IMR-90 (cell line): ENCODE measurements around the gene IRF6. TPM values are rescaled to one million over a fixed set of nuclear protein-coding genes. Genes with fewer than 3 reads are reported as not detected.
"Not testable (repeated sequence)": the region's sequence is repeated elsewhere in the genome, so short reads cannot be mapped to it uniquely, and the experiment has no call there.

Experiments
- ATAC-seq: fragments of 200-7000 bp; cut with Tn5 transposase; 2 replicates; pipeline ENCODE4 v1.9.1; 2020; ENCODE audit warnings: low read depth, mild to moderate bottlenecking, moderate library complexity
- BruUV-seq: library from RNA; stranded (reverse); fragments of 400-500 nt; replicated peaks from 2 replicates; lab custom pipeline; 2021; lab: Mats Ljungman, UMichigan
- CTCF ChIA-PET: fragments of 300-600 bp; formaldehyde crosslinking; extraction: SDS; loops from one replicate; lab custom pipeline; 2021; ENCODE audit warnings: antibody characterized with exemption; lab: Yijun Ruan, JAX
- POLR2A ChIA-PET: fragments of 300-600 bp; sonication (Branson Sonifier 250); formaldehyde crosslinking; loops from one replicate; lab custom pipeline; 2022; ENCODE audit warnings: antibody characterized with exemption; ENCODE audit not compliant: unreplicated experiment; lab: Charles Lee
- DNase-seq: peaks from one replicate; pipeline ENCODE4 v3.0.0; 2013
- H2AFZ ChIP-seq: replicated peaks from 2 replicates; pipeline ENCODE3; 2013; ENCODE audit warnings: low read length, mild to moderate bottlenecking; ENCODE audit not compliant: poor library complexity
- H2AK5ac ChIP-seq: 2 replicates; pipeline ENCODE4 v1.6.1; 2013; ENCODE audit warnings: low read depth, low read length, inconsistent platforms
- H2AK9ac ChIP-seq: replicated peaks from 2 replicates; pipeline ENCODE3; 2013; ENCODE audit warnings: mild to moderate bottlenecking, low read depth, low read length, moderate library complexity; ENCODE audit not compliant: poor library complexity
- H2BK120ac ChIP-seq: 2 replicates; pipeline ENCODE4 v1.6.1; 2013; ENCODE audit warnings: low read depth, low read length, inconsistent platforms
- H2BK15ac ChIP-seq: 3 replicates; pipeline ENCODE4 v1.6.1; 2013; ENCODE audit warnings: low read depth, low read length, inconsistent platforms
- H2BK20ac ChIP-seq: 2 replicates; pipeline ENCODE4 v1.6.1; 2013; ENCODE audit warnings: low read depth, mild to moderate bottlenecking, inconsistent platforms, low read length, moderate library complexity
- H2BK5ac ChIP-seq: 2 replicates; pipeline ENCODE4 v1.6.1; 2013; ENCODE audit warnings: mild to moderate bottlenecking, low read depth, low read length, inconsistent platforms; ENCODE audit not compliant: poor library complexity, severe bottlenecking
- H3K14ac ChIP-seq: replicated peaks from 2 replicates; pipeline ENCODE4 v1.6.1; 2013; ENCODE audit warnings: low read depth, low read length, inconsistent platforms
- H3K18ac ChIP-seq: 2 replicates; pipeline ENCODE4 v1.6.1; 2013; ENCODE audit warnings: low read depth, low read length, control low read depth
- H3K23ac ChIP-seq: 2 replicates; pipeline ENCODE4 v1.6.1; 2013; ENCODE audit warnings: low read depth, low read length, inconsistent platforms
- H3K27ac ChIP-seq: 2 replicates; pipeline ENCODE4 v1.5.1; 2013; ENCODE audit warnings: mild to moderate bottlenecking, control low read depth, low read length; ENCODE audit not compliant: insufficient read depth
- H3K27me3 ChIP-seq: 2 replicates; pipeline ENCODE4 v1.6.1; 2013; ENCODE audit warnings: low read length; ENCODE audit not compliant: control insufficient read depth, insufficient read depth
- H3K36me3 ChIP-seq: 2 replicates; pipeline ENCODE4 v1.6.1; 2013; ENCODE audit warnings: low read length, mixed read lengths; ENCODE audit not compliant: control insufficient read depth, insufficient read depth
- H3K4ac ChIP-seq: 2 replicates; pipeline ENCODE4 v1.6.1; 2013; ENCODE audit warnings: low read depth, low read length, inconsistent platforms
- H3K4me1 ChIP-seq: 2 replicates; pipeline ENCODE4 v1.6.1; 2013; ENCODE audit warnings: low read length, mixed read lengths; ENCODE audit not compliant: control insufficient read depth, insufficient read depth
- H3K4me2 ChIP-seq: 2 replicates; pipeline ENCODE4 v1.6.1; 2013; ENCODE audit warnings: low read depth, mild to moderate bottlenecking, control low read depth, low read length, moderate library complexity
- H3K4me3 ChIP-seq: 2 replicates; pipeline ENCODE4 v1.5.1; 2013; ENCODE audit warnings: low read depth, mild to moderate bottlenecking, control low read depth, low read length, moderate library complexity; ENCODE audit not compliant: insufficient read depth
- H3K56ac ChIP-seq: 2 replicates; pipeline ENCODE4 v1.6.1; 2013; ENCODE audit warnings: low read length, inconsistent platforms; ENCODE audit not compliant: insufficient read depth; ENCODE audit errors: extremely low read depth
- H3K79me1 ChIP-seq, 2 experiments: 2 replicates each; pipeline ENCODE4 v1.6.1; 2013; ENCODE audit warnings: low read length in 2 of 2, inconsistent platforms in 1 of 2, low read depth in 1 of 2
- H3K9ac ChIP-seq: 2 replicates; pipeline ENCODE4 v1.6.1; 2013; ENCODE audit warnings: low read depth, low read length, control low read depth
- H3K9me1 ChIP-seq: 2 replicates; pipeline ENCODE4 v1.6.1; 2013; ENCODE audit warnings: low read length, inconsistent platforms; ENCODE audit not compliant: insufficient read depth
- H3K9me3 ChIP-seq: 2 replicates; pipeline ENCODE4 v1.6.1; 2013; ENCODE audit warnings: low read length; ENCODE audit not compliant: control insufficient read depth, insufficient read depth
- H4K20me1 ChIP-seq: 2 replicates; pipeline ENCODE4 v1.6.1; 2013; ENCODE audit warnings: low read length, inconsistent platforms; ENCODE audit not compliant: insufficient read depth
- H4K5ac ChIP-seq: 2 replicates; pipeline ENCODE4 v1.6.1; 2013; ENCODE audit warnings: mild to moderate bottlenecking, low read depth, low read length, control low read depth
- H4K8ac ChIP-seq, 2 experiments: 2 replicates each; pipeline ENCODE4 v1.6.1; 2013; ENCODE audit warnings: low read depth in 2 of 2, low read length in 2 of 2, control low read depth in 1 of 2, inconsistent platforms in 1 of 2
- H4K91ac ChIP-seq: 2 replicates; pipeline ENCODE4 v1.6.1; 2013; ENCODE audit warnings: low read depth, low read length, inconsistent platforms; ENCODE audit not compliant: insufficient read depth
- WGBS, 2 experiments: methylation state at CpG; one replicate each; pipeline versions ENCODE4 v1.1.5 to v1.1.7; 2013; ENCODE audit warnings: missing lambda C conversion rate in 2 of 2; ENCODE audit not compliant: insufficient read length in 1 of 2; ENCODE audit errors: extremely low coverage in 2 of 2; 5-methylcytosine and 5-hydroxymethylcytosine counted together
- dilution Hi-C: fragments of 300-500 bp; cut with HindIII; formaldehyde crosslinking; loops from one replicate; pipeline ENCODE4 v1.14.3; 2018; ENCODE audit warnings: low sequenced_read_pairs; ENCODE audit not compliant: unreplicated experiment
- in situ Hi-C: fragments of 300-500 bp; cut with MboI; formaldehyde crosslinking; loops from 3 replicates; pipeline ENCODE4 v1.14.3; 2019; ENCODE audit warnings: low sequenced_read_pairs, inconsistent platforms, mixed read lengths
- intact Hi-C: fragments of 100-400 bp; cut with micrococcal nuclease; formaldehyde crosslinking; loops from 2 replicates; pipeline ENCODE4 v1.10.0; 2022
- polyA plus RNA-seq, 3 experiments: library from polyadenylated mRNA; depleted of rRNA; stranded (reverse); fragments of >200 nt; gene quantifications; 2 replicates each; pipeline ENCODE4 v1.2.3, GENCODE V29; 2012; ENCODE audit warnings: low replicate concordance in 1 of 3
- total RNA-seq: library from RNA; depleted of rRNA; stranded (reverse); fragments of >200 nt; gene quantifications from 2 replicates; pipeline ENCODE4 v1.2.3, GENCODE V29; 2012

IRF6 gene
- total and polyA plus RNA-seq, 2 of the 4 experiments (the other 2 are of a cell fraction) = 1.2 to 2.9 TPM

DNA sequence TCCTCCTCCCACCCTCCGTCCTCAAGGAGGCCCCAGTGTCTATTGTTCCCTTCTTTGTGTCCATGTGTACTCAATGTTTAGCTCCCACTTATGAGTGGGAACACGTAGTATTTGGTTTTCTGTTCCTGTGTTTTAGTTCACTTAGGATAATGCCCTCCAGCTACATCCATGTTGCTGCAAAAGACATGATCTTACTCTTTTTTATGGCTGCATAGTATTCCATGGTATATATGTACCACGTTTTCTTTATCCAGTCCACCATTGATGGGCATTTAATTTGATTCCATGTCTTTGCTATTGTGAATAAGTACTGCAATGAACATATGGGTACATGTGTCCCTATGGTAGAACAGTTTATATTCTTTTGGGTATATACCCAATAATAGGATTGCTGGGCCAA, 12.2 kb downstream of the IRF6 start:
- H4K20me1 ChIP-seq, H2BK15ac ChIP-seq, H2AK9ac ChIP-seq, H3K9me3 ChIP-seq, H3K4ac ChIP-seq, H3K27me3 ChIP-seq, H3K18ac ChIP-seq, H2AK5ac ChIP-seq, ATAC-seq, H3K36me3 ChIP-seq, POLR2A ChIA-PET, BruUV-seq, H3K14ac ChIP-seq, H4K91ac ChIP-seq, H3K27ac ChIP-seq, dilution Hi-C loops, H3K9ac ChIP-seq, H3K4me3 ChIP-seq, H4K5ac ChIP-seq, H3K9me1 ChIP-seq, H3K56ac ChIP-seq, DNase-seq, H3K79me1 ChIP-seq, H2AFZ ChIP-seq, H2BK20ac ChIP-seq, H2BK5ac ChIP-seq, H4K8ac ChIP-seq, H3K4me1 ChIP-seq, intact Hi-C loops, H3K23ac ChIP-seq, H2BK120ac ChIP-seq, in situ Hi-C loops, H3K4me2 ChIP-seq: not testable (repeated sequence)
- no CpG with 5 or more reads among the region's 3 CpGs for WGBS, 2 experiments
- CTCF ChIA-PET = interaction anchor here (1.0 kb wide), 1 partner anchor 34 kb away, joined by 3 read pairs; the partner anchor contains the start of gene UTP25
